ENCODE results near the gene LDLRAD2.
"Not testable (repeated sequence)": the region's sequence is repeated elsewhere in the genome, so short reads cannot be mapped to it uniquely, and the experiment has no call there.

Gene LDLRAD2

DNA sequence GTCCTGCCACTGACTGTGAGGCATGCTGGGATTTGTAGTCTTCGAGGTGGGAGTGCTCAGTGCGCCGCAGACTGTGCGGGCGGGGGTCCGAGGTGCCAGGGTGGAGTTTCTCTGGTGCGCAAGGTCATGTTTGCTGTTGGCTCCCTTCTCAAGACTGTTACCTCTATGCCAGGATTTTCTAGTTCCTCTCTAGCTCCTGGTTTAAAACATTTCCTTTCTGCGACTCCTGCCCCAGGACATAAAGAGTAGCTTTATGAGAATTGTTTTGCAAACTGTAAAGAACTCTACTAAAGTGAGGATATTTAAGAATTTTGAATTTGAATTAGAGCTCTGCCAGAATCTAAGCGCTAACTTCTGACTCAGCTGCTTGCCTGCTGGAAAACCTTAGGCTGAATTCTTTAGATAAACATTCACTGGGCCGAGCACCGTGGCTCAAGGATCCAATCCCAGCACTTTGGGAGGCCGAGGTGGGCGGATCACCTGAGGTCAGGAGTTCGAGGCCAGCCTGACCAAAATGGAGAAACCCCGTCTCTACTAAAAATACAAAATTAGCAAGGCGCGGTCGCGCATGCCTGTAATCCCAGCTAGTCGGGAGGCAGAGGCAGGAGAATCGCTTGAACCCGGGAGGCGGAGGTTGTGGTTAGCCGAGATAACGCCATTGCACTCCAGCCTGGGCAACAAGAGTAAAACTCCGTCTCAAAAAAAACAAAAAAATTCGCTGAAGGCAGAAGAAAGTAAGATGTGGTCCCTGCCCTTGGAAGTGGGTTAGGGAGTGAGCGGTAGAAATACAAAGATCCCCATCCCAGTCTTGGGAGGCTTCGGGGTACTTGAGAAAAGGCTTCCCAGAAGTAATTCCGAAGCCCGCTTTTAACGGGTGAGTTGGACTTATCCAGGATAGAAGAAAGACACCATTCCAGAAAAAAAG is 28.1 kb upstream of the LDLRAD2 start:
- no peak for DNase-seq (ENCODE audit: low read depth in 2 of 2)

- DNase-seq (ENCODE audit: low read depth in 2 of 2), result not testable (repeated sequence)
These were observed 26.3 kb upstream of the LDLRAD2 start for GRCh38 chr1:21785764-21786163.

- no peak for DNase-seq (ENCODE audit: low read depth in 2 of 2)
These were observed 25.4 kb upstream of the LDLRAD2 start for GRCh38 chr1:21786640-21787039.

DNA sequence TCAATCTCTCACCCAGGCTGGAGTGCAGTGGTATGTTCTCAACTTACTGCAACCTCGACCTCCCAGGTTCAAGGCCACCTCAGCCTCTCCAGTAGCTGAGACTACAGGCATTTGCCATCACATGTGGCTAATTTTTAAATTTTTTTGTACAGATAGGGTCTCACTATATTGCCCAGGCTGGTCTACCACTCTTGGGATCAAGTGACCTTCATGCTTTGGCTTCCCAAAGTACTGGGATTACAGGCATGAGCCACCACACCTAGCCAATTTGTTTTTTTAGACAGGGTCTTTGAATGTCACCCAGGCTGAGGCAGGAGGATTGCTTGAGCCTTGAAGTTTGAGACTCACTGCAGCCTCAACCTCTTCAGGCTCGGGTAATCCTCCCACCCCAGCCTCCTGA is 19.0 kb upstream of the LDLRAD2 start:
- no peak for DNase-seq (ENCODE audit: low read depth in 2 of 2)

DNA sequence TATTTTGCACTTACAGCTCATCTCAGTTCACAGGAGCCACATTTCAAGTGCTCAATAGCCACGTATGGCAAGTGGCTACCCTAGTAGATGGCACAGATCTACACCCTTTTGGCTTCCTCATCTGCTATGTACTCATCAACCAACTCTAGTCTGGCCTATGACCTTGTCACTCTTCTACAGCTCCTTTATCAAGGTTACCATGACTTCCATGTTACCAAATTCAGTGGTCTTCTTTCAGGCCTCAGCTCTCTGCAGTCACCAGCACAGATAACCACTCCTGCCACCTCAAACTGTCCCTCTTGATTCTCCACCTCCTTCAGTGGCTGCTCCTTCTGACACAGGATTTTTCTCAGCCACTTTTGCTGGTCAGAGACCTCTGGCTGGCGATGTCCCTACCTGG is 17.4 kb upstream of the LDLRAD2 start:
- DNase-seq (ENCODE audit: low read depth in 2 of 2), result no peak

GRCh38 chr1:21795075-21795474 is 17.0 kb upstream of the LDLRAD2 start:
- no peak for DNase-seq (ENCODE audit: low read depth in 2 of 2)

GRCh38 chr1:21799730-21800129 is 12.3 kb upstream of the LDLRAD2 start:
- no peak for DNase-seq (ENCODE audit: low read depth in 2 of 2)

GRCh38 chr1:21801100-21801499 is 11.0 kb upstream of the LDLRAD2 start:
- DNase-seq (ENCODE audit: low read depth in 2 of 2), result no peak

DNA sequence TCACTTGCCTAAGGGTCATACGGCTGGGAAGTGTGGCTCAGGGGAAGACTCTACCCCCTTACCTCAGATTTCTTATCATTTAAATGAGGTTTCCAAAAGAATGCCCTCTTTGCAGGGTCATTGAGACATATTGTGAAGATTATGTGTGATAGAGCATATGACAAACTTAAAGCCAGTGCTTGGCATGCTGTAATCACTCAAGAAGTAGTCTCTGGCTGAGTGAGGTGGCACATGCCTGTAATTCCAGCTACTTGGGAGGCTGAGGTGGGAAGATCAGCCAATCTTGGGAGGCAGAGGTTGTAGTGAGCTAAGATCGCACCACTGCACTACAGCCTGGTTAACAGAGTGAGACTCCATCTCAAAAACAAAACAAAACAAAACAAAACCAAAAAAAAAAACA is 7.5 kb upstream of the LDLRAD2 start:
- DNase-seq (ENCODE audit: low read depth in 2 of 2), result no peak

DNA sequence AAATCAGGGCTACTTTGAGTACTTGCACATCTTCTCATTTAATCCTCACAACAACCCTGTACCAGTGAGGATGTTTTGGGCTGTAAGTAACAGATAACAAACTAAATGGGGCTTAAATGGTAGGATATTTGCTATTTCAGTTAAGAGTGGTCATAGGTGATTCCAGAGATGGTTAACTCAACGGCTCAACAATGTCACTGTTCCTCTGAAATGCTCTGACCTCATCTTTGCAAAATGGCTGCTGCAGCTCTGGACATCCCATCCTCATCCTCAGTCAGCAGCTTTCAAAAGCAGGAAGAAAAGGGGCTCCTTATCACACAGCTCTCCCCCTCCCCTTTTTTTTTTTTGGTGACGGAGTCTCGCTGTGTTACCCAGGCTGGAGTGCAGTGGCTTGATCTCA is 1.5 kb downstream of the LDLRAD2 start:
- DNase-seq (ENCODE audit: low read depth in 2 of 2), result no peak

GRCh38 chr1:21814241-21814918 is 2.3 kb downstream of the LDLRAD2 start:
- no peak for DNase-seq (ENCODE audit: low read depth in 2 of 2)

DNA sequence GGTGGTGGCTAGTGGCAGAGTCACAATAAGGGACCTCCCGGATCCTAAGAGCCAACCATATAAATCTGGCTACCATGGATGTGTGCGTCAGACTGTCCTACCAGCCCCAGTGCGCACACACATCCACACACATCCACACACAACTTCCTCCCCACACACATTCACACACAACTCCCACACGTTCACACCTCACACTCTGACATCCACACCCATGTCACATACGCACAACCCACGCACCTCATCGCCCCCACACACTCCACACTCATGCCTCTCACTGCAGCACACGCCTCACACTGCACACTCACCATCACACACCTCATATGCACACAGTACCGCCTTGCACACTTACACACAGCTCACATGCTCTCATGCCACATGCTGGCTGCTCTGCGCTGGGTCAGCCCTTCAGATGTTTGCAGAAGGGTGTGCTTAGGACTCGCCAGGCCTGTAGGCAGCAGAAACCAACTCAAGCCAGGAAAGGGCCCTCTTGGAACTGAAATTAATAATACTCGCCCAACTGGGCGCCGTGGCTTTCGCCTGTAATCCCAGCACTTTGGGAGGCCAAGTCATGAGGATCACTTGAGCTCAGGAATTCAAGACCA is 3.0 kb downstream of the LDLRAD2 start:
- no peak for DNase-seq (ENCODE audit: low read depth in 2 of 2)

DNA sequence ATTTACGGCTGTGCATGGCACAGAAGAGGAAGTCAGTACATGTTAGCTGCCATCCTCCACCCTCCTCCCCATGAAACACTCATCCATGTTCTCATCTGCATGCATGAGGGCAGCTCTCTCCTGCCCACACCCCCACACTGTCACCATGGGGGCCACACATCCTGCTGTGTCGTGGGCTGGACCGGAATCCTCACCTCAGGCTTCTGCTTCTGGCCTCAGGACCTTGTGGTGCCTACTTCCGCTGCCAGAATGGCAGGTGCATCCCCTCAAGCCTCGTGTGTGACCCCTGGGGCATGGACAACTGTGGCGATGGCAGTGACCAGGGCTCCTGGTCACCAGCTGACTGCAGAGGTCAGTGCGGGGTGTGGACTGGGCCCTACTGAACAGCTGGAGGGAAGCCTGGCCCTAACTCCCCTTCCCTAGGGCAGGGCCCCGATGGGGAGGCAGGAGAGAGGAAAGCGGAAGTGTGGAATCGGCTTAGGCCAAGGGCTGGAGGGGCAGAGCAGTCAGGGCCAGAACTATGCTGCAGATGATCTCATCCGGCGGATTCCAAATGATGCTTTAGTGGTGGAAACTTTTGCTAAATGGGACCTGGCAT is 3.8 kb downstream of the LDLRAD2 start:
- DNase-seq (ENCODE audit: low read depth in 2 of 2), result no peak

GRCh38 chr1:21816602-21817302 is 4.7 kb downstream of the LDLRAD2 start:
- DNase-seq (ENCODE audit: low read depth in 2 of 2), result no peak

- peak in 1 of 2 experiments; percentile 13 for DNase-seq (ENCODE audit: low read depth in 2 of 2)
These were observed 6.6 kb downstream of the LDLRAD2 start for GRCh38 chr1:21818656-21819055.

- no peak for DNase-seq (ENCODE audit: low read depth in 2 of 2)
These were observed 8.7 kb downstream of the LDLRAD2 start for GRCh38 chr1:21820597-21821232.

- DNase-seq (ENCODE audit: low read depth in 2 of 2), result no peak
These were observed 9.4 kb downstream of the LDLRAD2 start for GRCh38 chr1:21821385-21822019.

DNA sequence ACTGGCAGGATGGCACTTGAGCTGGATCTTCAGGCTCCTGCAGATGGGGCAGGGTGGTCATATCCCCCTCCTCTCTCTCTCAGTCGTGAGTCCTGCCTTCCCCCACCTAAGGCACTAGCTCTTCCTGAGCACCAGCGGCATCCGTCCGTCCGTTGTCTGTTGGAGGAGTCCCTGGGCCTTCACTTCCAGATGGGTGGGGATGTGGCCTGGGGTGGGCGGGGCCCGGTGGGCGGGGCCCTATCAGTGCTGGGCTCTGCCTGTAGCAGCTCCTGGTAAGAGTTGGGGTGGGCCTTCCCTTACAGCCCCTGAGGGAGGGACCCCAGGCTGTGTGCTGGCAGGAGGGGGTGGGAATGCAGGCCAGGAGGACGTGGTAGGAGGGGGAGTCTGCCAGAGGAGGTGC is 10.3 kb downstream of the LDLRAD2 start:
- DNase-seq (ENCODE audit: low read depth in 2 of 2), result no peak

DNA sequence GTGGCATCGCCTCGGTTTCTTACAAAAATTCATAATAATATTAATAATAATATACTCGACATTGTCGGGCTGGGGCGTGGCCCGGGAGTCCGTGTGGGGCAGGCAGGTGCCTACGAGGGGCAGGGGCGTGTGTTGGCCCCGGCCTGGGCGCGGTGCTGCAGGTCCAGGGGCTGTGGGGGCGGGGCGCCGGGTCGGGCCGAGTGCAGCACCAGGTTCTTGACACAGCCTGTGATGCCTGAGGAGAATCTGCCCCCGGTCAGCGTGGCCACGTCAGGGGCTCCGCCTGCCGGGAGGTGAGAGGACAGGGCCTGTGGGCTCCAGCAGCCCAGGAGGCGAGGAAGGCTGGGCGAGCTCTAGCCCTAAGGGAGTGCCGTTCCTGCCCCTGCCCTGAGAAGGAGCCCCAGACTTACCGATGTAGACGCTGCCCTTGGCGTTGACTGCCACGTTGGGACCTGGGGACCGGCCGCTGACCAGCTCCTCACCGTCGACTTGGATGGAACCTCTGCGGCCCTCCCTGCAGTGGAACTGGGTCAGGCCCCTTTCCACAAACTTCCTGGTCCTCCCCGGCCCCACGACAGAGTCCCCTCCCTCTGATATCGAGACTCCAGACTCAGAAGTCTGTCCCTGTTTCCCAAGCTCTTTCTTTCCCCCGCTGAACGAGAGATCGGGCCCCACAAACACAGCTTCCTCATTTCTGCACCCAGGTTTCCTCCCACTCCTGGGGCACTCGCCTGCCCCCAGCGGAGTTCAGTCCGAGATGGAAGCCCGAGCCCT is 11.3 kb downstream of the LDLRAD2 start:
- no peak for DNase-seq (ENCODE audit: low read depth in 2 of 2)
